Ascending aorta (tissue), 2 donors: ENCODE measurements around the gene FREM3. TPM values are rescaled to one million over a fixed set of nuclear protein-coding genes. Genes with fewer than 3 reads are reported as not detected.
A peak's percentile ranks its signal among the peaks of the same experiment; 100 is the strongest.

Experiments
- DNase-seq, 2 donors: peaks; one replicate each; pipeline ENCODE4 v3.0.0-alpha.2; 2019; ENCODE audit warnings: low spot score in 2 of 2
- H3K27ac ChIP-seq, 2 donors: fragments of 200-600 bp; sonication (generic); one replicate each; pipeline ENCODE4 v1.5.1; 2016 to 2017; ENCODE audit warnings: mild to moderate bottlenecking in 1 of 2
- H3K27me3 ChIP-seq: fragments of 200-600 bp; sonication (generic); one replicate; pipeline ENCODE4 v1.5.1; 2017
- H3K36me3 ChIP-seq, 2 donors: fragments of 200-600 bp; sonication (generic); one replicate each; pipeline ENCODE4 v1.5.1; 2016
- H3K4me1 ChIP-seq, 2 donors: fragments of 200-600 bp; sonication (generic); one replicate each; pipeline ENCODE4 v1.5.1; 2016 to 2017; ENCODE audit warnings: mild to moderate bottlenecking in 1 of 2
- H3K4me3 ChIP-seq, 2 donors: fragments of 200-600 bp; sonication (generic); one replicate each; pipeline ENCODE4 v1.5.1; 2016 to 2017; ENCODE audit warnings: mild to moderate bottlenecking in 1 of 2
- H3K9me3 ChIP-seq, 2 donors: fragments of 200-600 bp; sonication (generic); one replicate each; pipeline ENCODE4 v1.5.1; 2016
- CTCF ChIP-seq, 3 experiments: fragments of 200-600 bp in 2 of 3; fragments of 450-650 bp in 1 of 3; sonication (generic) in 2 of 3; IDR thresholded peaks; one replicate each; pipeline ENCODE4 v1.5.1; 2016 to 2019; ENCODE audit warnings: antibody characterized with exemption in 3 of 3, mild to moderate bottlenecking in 1 of 3, moderate library complexity in 1 of 3
- intact Hi-C: fragments of 100-400 bp; cut with DNase I; formaldehyde crosslinking; loops from one replicate; pipeline ENCODE4 v1.15.1; 2023
- total RNA-seq: library from RNA; depleted of rRNA; stranded (reverse); fragments of >200 nt; gene quantifications from one replicate; pipeline ENCODE4 v1.1.0, GENCODE V29; 2016

FREM3 gene
- total RNA-seq, 1 donor from 2014 or later = not detected

- TF ChIP-seq CTCF (IDR thresholded peaks at IDR 0.05) = no peak
- no peaks in the 10 kb centered on the region for H3K9me3 ChIP-seq
- no peaks in the 10 kb centered on the region for H3K4me1 ChIP-seq
- no peak overlapping the region for H3K27ac ChIP-seq
- no peaks in the 10 kb centered on the region for H3K36me3 ChIP-seq
- DNase-seq = no peak
- H3K27me3 ChIP-seq = no peaks in the 10 kb centered on the region
- no peak overlapping the region for H3K4me3 ChIP-seq
- intact Hi-C loops = no loop called here
Observed at GRCh38 chr4:143712155-143712550, 11.7 kb upstream of the FREM3 start.

- no peak overlapping the region for H3K4me3 ChIP-seq
- H3K27me3 ChIP-seq = no peaks in the 10 kb centered on the region
- no peak overlapping the region for H3K27ac ChIP-seq
- TF ChIP-seq CTCF (IDR thresholded peaks at IDR 0.05) = no peak
- no peak for DNase-seq
- H3K4me1 ChIP-seq = no peaks in the 10 kb centered on the region
- no peaks in the 10 kb centered on the region for H3K36me3 ChIP-seq
- intact Hi-C loops = no loop called here
- H3K9me3 ChIP-seq = no peaks in the 10 kb centered on the region
Observed at GRCh38 chr4:143711543-143712154, 11.2 kb upstream of the FREM3 start.

GRCh38 chr4:143701365-143701764 is 890 bp upstream of the FREM3 start:
- intact Hi-C loops = no loop called here

GRCh38 chr4:143700046-143700415 is 444 bp downstream of the FREM3 start:
- DNase-seq = no peak
- H3K4me3 ChIP-seq = peak overlapping the region; percentile 36 to 63
- intact Hi-C loops = no loop called here
- no peaks in the 10 kb centered on the region for H3K36me3 ChIP-seq
- no peak for TF ChIP-seq CTCF (IDR thresholded peaks at IDR 0.05)
- no peak overlapping the region for H3K27ac ChIP-seq
- peaks cover 5% of the 10 kb centered on the region for H3K27me3 ChIP-seq
- no peaks in the 10 kb centered on the region for H3K9me3 ChIP-seq
- peaks cover 0 to 4% of the 10 kb centered on the region in 2 donors for H3K4me1 ChIP-seq

More at GRCh38 chr4:143701365-143701764, 890 bp upstream of the FREM3 start:
- peaks cover 5% of the 10 kb centered on the region for H3K27me3 ChIP-seq
- no peak overlapping the region for H3K27ac ChIP-seq
- DNase-seq = no peak
- H3K36me3 ChIP-seq = no peaks in the 10 kb centered on the region
- TF ChIP-seq CTCF (IDR thresholded peaks at IDR 0.05) = no peak
- H3K4me1 ChIP-seq = peaks cover 0 to 4% of the 10 kb centered on the region in 2 donors
- no peaks in the 10 kb centered on the region for H3K9me3 ChIP-seq
- H3K4me3 ChIP-seq = no peak overlapping the region

GRCh38 chr4:143699331-143700045 is 987 bp downstream of the FREM3 start:
- no peaks in the 10 kb centered on the region for H3K9me3 ChIP-seq
- H3K4me1 ChIP-seq = peaks cover 0 to 4% of the 10 kb centered on the region in 2 donors
- intact Hi-C loops = no loop called here
- no peak for TF ChIP-seq CTCF (IDR thresholded peaks at IDR 0.05)
- peak overlapping the region; percentile 36 to 63 for H3K4me3 ChIP-seq
- peaks cover 5% of the 10 kb centered on the region for H3K27me3 ChIP-seq
- H3K27ac ChIP-seq = no peak overlapping the region
- DNase-seq = no peak
- H3K36me3 ChIP-seq = no peaks in the 10 kb centered on the region
